GM12878 (cell line): ENCODE results near the gene FGF11. TPM values are rescaled to one million over a fixed set of nuclear protein-coding genes. Genes with fewer than 3 reads are reported as not detected.

Source experiments
- CUX1 ChIP-seq: IDR thresholded peaks from 2 replicates; pipeline ENCODE4 v1.6.1; 2012; ENCODE audit warnings: improper control_type of control experiment, low read depth, low read length; ENCODE audit not compliant: insufficient replicate concordance
- ESRRA ChIP-seq: IDR thresholded peaks from 2 replicates; pipeline ENCODE4 v1.6.1; 2012; ENCODE audit warnings: mild to moderate bottlenecking, low read length, improper control_type of control experiment
- JUND ChIP-seq: IDR thresholded peaks from 2 replicates; pipeline ENCODE4 v1.6.1; 2012; ENCODE audit warnings: low read depth, mild to moderate bottlenecking, low read length, improper control_type of control experiment, moderate library complexity
- PRDM15 ChIP-seq: fragments of 450-650 bp; formaldehyde crosslinking; IDR thresholded peaks from 2 replicates; pipeline ENCODE4 v1.4.0; 2020; ENCODE audit warnings: mild to moderate bottlenecking, moderate library complexity
- polyA plus RNA-seq, 11 experiments: library from polyadenylated mRNA; depleted of rRNA in 4 of 11; unstranded in 6 of 11; stranded (reverse) in 5 of 11; fragments of >200 nt; fragmentation: Nextera tagmentation in 4 of 11; fragmentation: Illumina TruSeq in 1 of 11; extraction: Ambion mirVana in 4 of 11; extraction: Trizol in 1 of 11; gene quantifications; 1 replicate in 1 of 11; 2 replicates in 10 of 11; pipeline versions ENCODE4 v1.2.1 to v1.2.3, GENCODE V29; 2011 to 2016; ENCODE audit warnings: inconsistent platforms in 2 of 11, missing spikeins in 2 of 11, low read depth in 1 of 11
- total RNA-seq, 4 experiments: library from RNA; depleted of rRNA in 3 of 4; stranded (reverse); fragments of >200 nt in 3 of 4; fragmentation: Illumina TruSeq in 1 of 4; extraction: Trizol in 1 of 4; gene quantifications; 2 replicates each; pipeline versions ENCODE4 v1.2.1 to v1.2.3, GENCODE V29; 2013 to 2021
- TF ChIP-seq, protein P1 (sequence below): fragments of 450-650 bp; IDR thresholded peaks from 2 replicates; pipeline ENCODE4 v1.6.1; 2014; ENCODE audit warnings: mild to moderate bottlenecking

The FGF11 gene
- total and polyA plus RNA-seq, 10 of the 15 experiments (the other 5 are each of a cell fraction or from before 2014, with no cell fraction given) = 0.69 to 21.1 (median 2.6) TPM

DNA sequence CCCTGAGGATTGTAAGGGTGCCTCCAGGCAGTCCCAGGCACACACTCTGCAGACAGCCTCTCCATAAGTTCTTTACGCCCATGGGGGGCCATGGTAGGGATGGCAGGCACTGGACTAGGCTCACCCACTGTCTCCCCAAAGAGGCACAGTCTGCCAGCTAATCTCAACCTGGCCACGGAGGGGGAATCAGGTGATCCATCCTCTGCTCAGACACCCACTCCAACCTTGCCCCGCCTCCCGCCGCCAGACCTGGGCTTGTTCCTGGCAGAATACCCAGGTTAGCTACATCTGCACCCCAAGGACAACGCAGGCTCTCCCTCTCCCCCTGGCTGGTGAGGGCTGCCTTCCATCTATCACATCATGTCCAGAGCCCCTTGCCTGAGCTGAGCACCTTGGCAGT lies 30.4 kb upstream of the FGF11 start (continued):
- no peak for TF ChIP-seq CUX1
- no peak for TF ChIP-seq JUND
- no peak for TF ChIP-seq PRDM15
- no peak for TF ChIP-seq ESRRA
- TF ChIP-seq, protein P1, sequence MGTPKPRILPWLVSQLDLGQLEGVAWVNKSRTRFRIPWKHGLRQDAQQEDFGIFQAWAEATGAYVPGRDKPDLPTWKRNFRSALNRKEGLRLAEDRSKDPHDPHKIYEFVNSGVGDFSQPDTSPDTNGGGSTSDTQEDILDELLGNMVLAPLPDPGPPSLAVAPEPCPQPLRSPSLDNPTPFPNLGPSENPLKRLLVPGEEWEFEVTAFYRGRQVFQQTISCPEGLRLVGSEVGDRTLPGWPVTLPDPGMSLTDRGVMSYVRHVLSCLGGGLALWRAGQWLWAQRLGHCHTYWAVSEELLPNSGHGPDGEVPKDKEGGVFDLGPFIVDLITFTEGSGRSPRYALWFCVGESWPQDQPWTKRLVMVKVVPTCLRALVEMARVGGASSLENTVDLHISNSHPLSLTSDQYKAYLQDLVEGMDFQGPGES = no peak
- TF ChIP-seq, all 136 proteins: peak for 0
